Spleen (tissue), 11 donors: ENCODE results near the gene COL16A1. TPM values are rescaled to one million over a fixed set of nuclear protein-coding genes. Genes with fewer than 3 reads are reported as not detected.

Source experiments
- DNase-seq: peaks from one replicate; pipeline ENCODE4 v3.0.0-alpha.2; 2020
- H3K27ac ChIP-seq, 8 donors: fragments of 200-600 bp; sonication (generic) in 7 of 8; 1 replicate in 4 of 8; 2 replicates in 4 of 8; pipeline versions ENCODE4 v1.5.0 to v1.8.0; 2016 to 2021; ENCODE audit warnings: inconsistent platforms in 4 of 8, mild to moderate bottlenecking in 4 of 8, moderate library complexity in 1 of 8
- H3K27me3 ChIP-seq, 7 donors: fragments of 200-600 bp; sonication (generic) in 6 of 7; replicated peaks in 1 of 7; 1 replicate in 4 of 7; 2 replicates in 3 of 7; pipeline versions ENCODE4 v1.5.0 to v1.8.0; 2016 to 2021; ENCODE audit warnings: inconsistent platforms in 3 of 7, mild to moderate bottlenecking in 1 of 7
- H3K36me3 ChIP-seq, 6 donors: fragments of 200-600 bp; sonication (generic) in 5 of 6; 1 replicate in 4 of 6; 2 replicates in 2 of 6; pipeline versions ENCODE4 v1.5.0 to v1.8.0; 2016 to 2021; ENCODE audit warnings: inconsistent platforms in 2 of 6
- H3K4me1 ChIP-seq, 6 donors: fragments of 200-600 bp; sonication (generic) in 5 of 6; 1 replicate in 3 of 6; 2 replicates in 3 of 6; pipeline versions ENCODE4 v1.5.0 to v1.8.0; 2016 to 2021; ENCODE audit warnings: inconsistent platforms in 3 of 6
- H3K4me3 ChIP-seq, 8 donors: fragments of 200-600 bp; sonication (generic) in 7 of 8; 1 replicate in 4 of 8; 2 replicates in 4 of 8; pipeline versions ENCODE4 v1.5.0 to v1.8.0; 2016 to 2021; ENCODE audit warnings: inconsistent platforms in 4 of 8, mild to moderate bottlenecking in 4 of 8, moderate library complexity in 2 of 8
- H3K9me3 ChIP-seq, 8 donors: fragments of 200-600 bp; sonication (generic) in 7 of 8; 1 replicate in 4 of 8; 2 replicates in 4 of 8; pipeline versions ENCODE4 v1.5.0 to v1.8.0; 2016 to 2021; ENCODE audit warnings: inconsistent platforms in 4 of 8
- CTCF ChIP-seq, 11 experiments: fragments of 200-600 bp in 7 of 11; fragments of 450-650 bp in 4 of 11; sonication (generic) in 4 of 11; IDR thresholded peaks in 8 of 11; conservative IDR thresholded peaks in 3 of 11; 1 replicate in 7 of 11; 2 replicates in 4 of 11; pipeline versions ENCODE4 v1.4.0 to v1.8.0; 2016 to 2021; ENCODE audit warnings: antibody characterized with exemption in 11 of 11, inconsistent platforms in 4 of 11, mild to moderate bottlenecking in 1 of 11
- POLR2A ChIP-seq, 3 donors: fragments of 450-650 bp; IDR thresholded peaks; one replicate each; pipeline ENCODE4 v1.5.1; 2017; ENCODE audit warnings: antibody characterized with exemption in 3 of 3, mild to moderate bottlenecking in 1 of 3
- POLR2AphosphoS5 ChIP-seq, 3 donors: sonication (generic); formaldehyde crosslinking; IDR thresholded peaks; one replicate each; pipeline ENCODE4 v1.5.1; 2017; ENCODE audit warnings: antibody characterized with exemption in 3 of 3
- WGBS, 5 donors: extraction: QIAGEN DNeasy Blood & Tissue Kit in 3 of 5; methylation state at CpG; one replicate each; pipeline versions ENCODE4 v1.1.5 to v1.1.7; 2013 to 2018; 5-methylcytosine and 5-hydroxymethylcytosine counted together
- intact Hi-C: fragments of 100-400 bp; cut with DNase I; formaldehyde crosslinking; loops from one replicate; pipeline ENCODE4 v1.15.0; 2023; ENCODE audit warnings: low total_unique reads
- polyA plus RNA-seq, 3 donors: library from polyadenylated mRNA; stranded (reverse); fragments of 200-250 nt; gene quantifications; one replicate each; pipeline ENCODE4 v1.2.1, GENCODE V29; 2013
- total RNA-seq, 7 donors: library from RNA; depleted of rRNA in 3 of 7; stranded (reverse); fragments of >200 nt in 3 of 7; fragmentation: NEBNext Ultra II Directional in 4 of 7; extraction: Animal tissue kit (Norgen Biotek cat#: 25700) in 4 of 7; gene quantifications; one replicate each; pipeline versions ENCODE4 v1.1.0 to v1.2.1, GENCODE V29; 2016 to 2021
- donor health status: healthy with polysubstance abuse.
- donor health status: DM: no; HTN: no; CAD: no; lungs with moderate emphysema.
- donor health status: DM: no; HTN: no; CAD: no.
- donor health status: Bipolar disorder and iron deficiency.
- donor health status: healthy.
- donor health status: DM: no; HTN: no; CAD: no.
- donor health status: DM: yes; HTN: yes; CAD: no.

The COL16A1 gene
- total and polyA plus RNA-seq, 10 donors, result 4.7 to 25.6 (median 12.5) TPM

DNA sequence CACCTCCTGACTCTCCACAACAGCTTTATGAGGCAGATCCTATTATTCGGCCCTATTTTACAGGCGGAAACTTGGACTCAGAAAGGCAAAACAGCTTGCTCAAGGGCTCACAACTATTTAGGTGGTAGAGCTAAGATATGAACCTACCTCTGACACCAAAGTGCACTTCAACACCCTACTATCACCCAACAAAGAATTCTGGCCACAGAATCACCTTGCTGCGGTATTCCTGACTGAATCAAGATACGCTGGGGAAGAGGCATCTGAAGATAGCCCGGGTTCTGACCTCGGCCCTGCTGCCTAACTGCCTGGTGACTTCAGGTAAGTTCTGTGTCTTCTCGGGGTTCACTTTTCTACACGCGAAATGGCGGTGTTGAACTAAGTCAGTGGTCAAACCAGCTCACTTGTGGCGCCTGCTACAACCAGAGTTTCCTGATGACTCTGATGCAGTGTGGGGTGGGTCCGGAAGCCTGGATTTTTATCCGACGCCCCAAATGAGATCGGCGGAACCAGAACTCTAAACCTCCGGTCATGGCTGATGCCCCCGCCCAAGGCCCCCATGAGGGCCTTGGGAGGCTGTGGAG is 59.7 kb downstream of the COL16A1 start:
- H3K4me3 ChIP-seq, result peak overlapping the region; percentile 47 to 82 (median 71)
- no peaks in the 10 kb centered on the region for H3K27me3 ChIP-seq
- H3K4me1 ChIP-seq, result peaks cover 21 to 84% (median 62%) of the 10 kb centered on the region in 6 donors
- intact Hi-C loops, result no loop called here
- DNase-seq, result no peak
- no peaks in the 10 kb centered on the region for H3K9me3 ChIP-seq
- H3K27ac ChIP-seq, result peak overlapping the region; percentile 98 to 99 (median 98)
- WGBS, 5 donors, result 5 to 10% (median 6%) methylated on average over 11 to 18 of the region's 18 CpGs
- H3K36me3 ChIP-seq, result peaks cover 0 to 12% (median 0%) of the 10 kb centered on the region in 6 donors
- TF ChIP-seq CTCF (IDR thresholded peaks at IDR 0.05 in 8 of 11, conservative IDR thresholded peaks at IDR 0.05 in 3 of 11), result no peak
- TF ChIP-seq POLR2AphosphoS5 (IDR thresholded peaks at IDR 0.05), result no peak
- TF ChIP-seq POLR2A (IDR thresholded peaks at IDR 0.05), result no peak

GRCh38 chr1:31642897-31643296 is 60.9 kb downstream of the COL16A1 start:
- no peaks in the 10 kb centered on the region for H3K9me3 ChIP-seq
- intact Hi-C loops, result no loop called here
- TF ChIP-seq POLR2AphosphoS5 (IDR thresholded peaks at IDR 0.05) (no peak), POLR2A (IDR thresholded peaks at IDR 0.05) (no peak), CTCF (IDR thresholded peaks at IDR 0.05 in 8 of 11, conservative IDR thresholded peaks at IDR 0.05 in 3 of 11) (no peak)
- no peaks in the 10 kb centered on the region for H3K27me3 ChIP-seq
- peaks cover 0 to 17% (median 0%) of the 10 kb centered on the region in 6 donors for H3K36me3 ChIP-seq
- WGBS, 5 donors, result 90 to 96% (median 95%) methylated on average over 3 of the region's 3 CpGs
- no peak for DNase-seq
- H3K4me3 ChIP-seq, result no peak overlapping the region
- peaks cover 29 to 85% (median 71%) of the 10 kb centered on the region in 6 donors for H3K4me1 ChIP-seq
- no peak overlapping the region for H3K27ac ChIP-seq

DNA sequence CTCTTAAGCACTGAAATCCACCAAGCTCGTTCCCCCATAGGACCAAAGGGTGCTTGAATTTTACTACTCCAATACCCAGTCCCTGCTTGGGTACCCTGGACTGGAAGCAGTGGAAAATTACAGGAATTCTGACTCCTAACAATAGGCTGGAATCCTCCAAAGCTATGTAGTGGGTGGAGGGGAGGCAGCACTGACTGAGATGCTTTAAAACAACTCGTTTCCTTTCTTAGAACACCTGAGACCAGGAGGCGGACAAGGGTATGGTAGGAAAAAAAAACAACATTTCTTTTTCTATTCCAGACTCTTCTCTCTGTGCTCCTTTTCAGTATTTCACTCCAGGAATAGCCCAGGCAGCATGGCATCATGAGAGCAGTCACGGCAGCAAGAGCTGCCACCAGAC is 61.5 kb downstream of the COL16A1 start:
- Histone ChIP-seq H3K36me3 (peaks cover 0 to 17% (median 0%) of the 10 kb centered on the region in 6 donors), H3K27ac (no peak overlapping the region), H3K4me1 (peaks cover 29 to 85% (median 75%) of the 10 kb centered on the region in 6 donors), H3K27me3 (no peaks in the 10 kb centered on the region), H3K9me3 (no peaks in the 10 kb centered on the region), H3K4me3 (no peak overlapping the region)
- intact Hi-C loops, result no loop called here
- TF ChIP-seq POLR2AphosphoS5 (IDR thresholded peaks at IDR 0.05), result no peak
- DNase-seq, result no peak
- 85 to 95% (median 92%) methylated on average over 4 of the region's 4 CpGs for WGBS, 5 donors

DNA sequence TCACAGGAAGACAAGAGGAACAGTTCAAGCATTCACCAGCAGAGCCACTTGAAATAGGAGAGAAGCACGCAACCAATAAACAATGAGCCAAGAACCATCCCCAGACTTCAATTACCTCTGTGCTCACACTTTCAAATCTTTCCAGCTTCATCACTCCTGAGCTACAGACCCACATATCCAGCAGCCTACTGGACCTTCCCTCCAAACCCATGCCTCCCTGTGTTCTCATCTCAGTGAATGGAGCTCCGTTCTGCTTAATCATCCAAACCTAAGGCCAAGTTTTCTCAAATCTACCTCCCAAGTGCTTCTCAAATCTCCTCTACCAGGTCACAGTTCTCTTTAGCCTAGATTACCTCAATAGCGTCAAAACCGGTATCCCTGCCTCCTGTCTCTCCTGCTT is 62.9 kb downstream of the COL16A1 start:
- intact Hi-C loops, result no loop called here
- WGBS, 5 donors, result 76 to 83% (median 81%) methylated on average over 4 of the region's 4 CpGs
- Histone ChIP-seq H3K27ac (peak overlapping the region in 3 of 8 donors; percentile 27 to 71 (median 38)), H3K9me3 (no peaks in the 10 kb centered on the region), H3K4me1 (peaks cover 29 to 91% (median 80%) of the 10 kb centered on the region in 6 donors), H3K27me3 (no peaks in the 10 kb centered on the region), H3K36me3 (peaks cover 0 to 17% (median 0%) of the 10 kb centered on the region in 6 donors), H3K4me3 (no peak overlapping the region)
- DNase-seq, result no peak
- TF ChIP-seq POLR2AphosphoS5 (IDR thresholded peaks at IDR 0.05) (no peak), CTCF (IDR thresholded peaks at IDR 0.05 in 8 of 11, conservative IDR thresholded peaks at IDR 0.05 in 3 of 11) (no peak), POLR2A (IDR thresholded peaks at IDR 0.05) (no peak)
